ENCODE measurements around the gene GALNT2.

- TF ChIP-seq EZH2 (IDR thresholded peaks at IDR 0.05; ENCODE audit: borderline replicate concordance) (no peak), CTCF (IDR thresholded peaks at IDR 0.05; ENCODE audit: poor library complexity) (no peak)
Observed at GRCh38 chr1:230215529-230215928, 148.5 kb downstream of the GALNT2 start.
